Stimulated activated CD8-positive, alpha-beta memory T cell treated with anti-CD3 and anti-CD28 coated beads, Interleukin-15, amount 100 ng/mL, for 24 hours (primary cell): Measurements from ENCODE around the gene NKX2-8.
"Not testable (repeated sequence)": the region's sequence is repeated elsewhere in the genome, so short reads cannot be mapped to it uniquely, and the experiment has no call there.

Source experiments
- DNase-seq: peaks from one replicate; pipeline ENCODE4 v3.0.0-alpha.2; 2020; ENCODE audit warnings: low read depth

Gene NKX2-8

DNA sequence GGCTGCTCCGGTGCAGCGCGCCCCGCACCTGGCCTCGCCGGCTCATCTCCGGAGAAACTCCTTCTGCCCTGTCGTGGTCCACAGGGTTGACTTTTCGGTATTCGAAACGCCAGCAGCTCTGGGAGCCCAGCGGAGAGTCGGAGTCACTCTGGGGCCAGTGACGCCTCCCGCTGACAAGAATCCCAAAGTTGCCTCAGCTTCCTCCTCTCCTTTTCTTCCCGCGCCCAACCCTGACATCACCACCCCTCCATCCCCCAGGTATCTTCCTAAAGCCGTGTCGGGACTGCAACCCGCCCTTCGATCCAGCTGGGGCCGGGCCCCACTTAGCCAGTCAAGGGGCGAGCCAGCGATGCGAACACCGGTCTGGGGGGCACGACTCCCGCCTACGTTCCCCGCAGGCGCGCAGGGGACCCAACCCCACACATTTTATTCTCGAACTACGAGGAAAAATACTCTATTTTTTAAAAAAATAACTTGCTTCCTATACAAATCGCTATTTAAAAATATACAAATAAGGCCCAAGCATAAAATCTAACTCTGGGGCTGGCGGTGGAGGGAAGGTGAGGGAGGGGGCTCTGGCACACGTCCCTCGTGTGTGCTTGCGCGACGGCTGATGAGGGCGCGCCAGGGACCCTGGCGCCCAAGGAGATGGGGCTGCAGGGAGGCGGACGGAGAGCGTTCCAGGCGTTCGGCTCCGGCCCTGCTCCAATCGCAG, 2.1 kb downstream of the NKX2-8 start:
- no peak for DNase-seq

DNA sequence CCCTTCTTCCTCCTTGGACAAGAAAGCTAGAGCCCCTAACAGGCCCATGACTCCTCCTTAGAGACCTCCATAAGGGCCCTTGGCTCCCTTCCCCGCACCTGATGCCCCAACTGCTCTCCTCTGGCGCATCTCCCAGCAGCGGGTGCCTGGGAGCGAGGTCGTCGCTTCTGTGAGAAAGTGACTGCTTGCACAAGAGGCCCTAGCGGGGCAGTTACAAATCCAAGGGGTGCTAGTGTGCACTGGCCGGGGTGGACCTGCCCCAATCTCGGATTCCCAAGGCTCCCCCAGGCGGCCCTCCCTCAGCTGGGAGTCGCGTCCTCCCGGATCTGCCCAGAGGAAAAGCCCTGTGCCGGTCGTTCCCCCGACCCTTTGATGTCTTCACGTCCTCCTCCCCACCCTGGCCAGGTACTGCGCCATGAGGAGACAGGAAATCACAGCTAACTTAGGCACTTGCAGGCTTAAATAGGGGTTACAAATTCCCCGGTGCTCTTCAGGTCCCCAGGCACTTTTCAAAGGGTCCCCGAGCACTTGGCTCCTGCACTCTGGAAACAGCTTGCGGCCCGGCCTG, 2.8 kb downstream of the NKX2-8 start:
- DNase-seq: no peak

DNA sequence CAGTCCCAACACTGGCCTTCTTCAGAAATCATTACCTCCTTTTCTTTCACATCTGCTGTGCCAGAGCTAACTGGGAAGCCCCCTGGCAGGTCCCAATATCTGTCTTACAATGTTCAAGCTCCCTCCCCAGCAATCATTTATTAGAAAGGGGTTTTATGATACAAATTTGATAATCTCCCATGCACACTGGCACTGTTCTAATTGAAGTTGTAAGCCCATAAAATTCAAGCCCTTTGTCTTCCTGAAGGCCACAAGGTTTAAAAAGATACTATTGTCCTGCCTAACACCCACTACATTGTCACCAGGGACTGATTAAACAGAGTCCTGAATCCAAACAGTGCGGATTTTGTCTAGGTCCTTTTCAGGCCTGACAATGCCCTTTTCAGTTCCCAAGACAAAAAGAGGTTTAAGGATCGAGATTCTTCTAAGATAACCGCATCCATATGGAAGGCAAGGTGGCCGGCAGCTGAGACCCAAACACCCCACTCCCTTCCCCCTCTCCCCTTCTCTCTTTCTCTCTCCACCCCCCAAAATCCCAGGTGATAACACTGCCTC, 3.3 kb downstream of the NKX2-8 start:
- DNase-seq: no peak

DNA sequence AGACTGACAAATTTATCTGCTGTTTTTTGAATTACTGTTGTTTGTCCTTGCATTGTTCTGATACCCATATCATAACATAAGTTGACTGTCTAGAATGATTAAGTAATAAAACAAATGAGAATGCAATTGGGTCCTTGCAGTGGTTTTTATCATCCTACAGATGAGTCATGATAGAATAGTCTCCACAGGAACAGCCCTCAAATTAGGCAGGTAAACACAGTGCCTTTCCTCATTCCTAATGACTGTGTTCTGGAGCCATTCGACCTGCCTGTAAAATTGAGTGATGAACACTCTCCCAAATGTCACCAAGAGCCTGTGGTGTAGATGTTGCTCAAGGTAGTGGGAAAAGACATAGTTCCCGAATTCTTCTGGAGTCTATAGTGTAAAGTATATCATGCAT, 12.3 kb downstream of the NKX2-8 start:
- no peak for DNase-seq

DNA sequence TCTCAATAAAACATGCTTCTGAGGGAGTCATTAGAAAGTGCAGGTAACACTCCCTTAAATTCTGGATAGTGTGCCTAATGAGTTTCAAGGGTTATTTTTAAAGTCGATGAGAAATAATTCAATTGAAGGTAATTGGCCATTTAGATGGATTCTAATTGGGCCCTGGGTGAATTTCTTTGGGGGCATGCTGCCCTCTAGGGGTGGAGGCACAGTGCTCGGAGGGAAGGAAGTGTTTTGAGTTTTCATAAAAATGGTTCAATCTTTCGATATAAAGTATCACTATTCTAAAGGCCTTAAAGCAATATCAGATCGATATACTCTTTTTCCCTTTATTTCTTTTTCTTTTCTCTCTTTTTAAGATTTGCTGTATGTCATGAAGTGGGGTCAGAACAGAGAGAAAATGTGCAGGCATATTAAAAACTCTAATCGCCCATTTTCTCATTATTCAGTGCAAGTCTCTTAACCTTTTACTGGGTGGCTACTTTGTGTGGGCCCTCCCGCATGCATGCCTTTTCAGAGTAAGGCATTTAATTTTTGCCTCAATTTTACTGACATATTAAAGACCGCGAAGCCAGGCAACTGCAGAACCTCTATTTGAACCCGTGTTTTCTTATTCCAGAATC, 25.5 kb downstream of the NKX2-8 start:
- no peak for DNase-seq

DNA sequence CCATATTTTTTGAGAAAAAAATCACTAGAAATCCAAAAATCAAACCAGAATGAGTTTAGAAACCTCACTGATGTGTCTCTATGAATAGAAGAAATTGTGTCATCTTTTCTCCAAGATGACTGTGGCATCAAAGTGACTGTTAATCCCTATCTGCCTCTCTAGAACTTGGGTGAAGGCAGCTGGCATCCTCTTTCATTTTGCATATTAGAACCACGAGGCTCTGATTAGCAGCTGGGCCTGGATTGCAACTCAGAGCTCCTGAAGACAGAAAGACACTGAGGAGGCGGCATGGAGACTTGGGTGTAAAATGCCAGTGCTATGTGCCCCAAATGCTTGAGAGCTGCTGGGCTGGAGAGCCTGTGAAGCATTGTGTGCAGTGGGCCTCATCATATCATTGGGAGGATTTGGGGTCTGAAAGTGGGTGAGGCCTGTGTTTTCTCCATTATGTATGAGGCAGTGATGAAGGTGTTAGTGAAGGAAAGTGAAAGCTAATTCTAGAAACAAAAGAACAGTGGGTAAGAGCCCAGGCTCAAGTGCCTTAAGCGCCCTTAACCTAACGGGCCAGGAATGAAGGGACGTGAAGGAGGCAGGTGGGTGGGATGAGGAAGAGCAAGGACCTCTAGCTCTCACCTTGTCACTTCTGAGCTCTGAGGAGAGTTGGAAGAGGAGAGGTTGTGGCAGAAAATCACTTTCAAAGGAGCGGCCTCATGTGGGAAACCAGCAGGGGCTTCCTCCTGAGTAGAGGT, 26.2 kb downstream of the NKX2-8 start:
- DNase-seq: no peak

DNA sequence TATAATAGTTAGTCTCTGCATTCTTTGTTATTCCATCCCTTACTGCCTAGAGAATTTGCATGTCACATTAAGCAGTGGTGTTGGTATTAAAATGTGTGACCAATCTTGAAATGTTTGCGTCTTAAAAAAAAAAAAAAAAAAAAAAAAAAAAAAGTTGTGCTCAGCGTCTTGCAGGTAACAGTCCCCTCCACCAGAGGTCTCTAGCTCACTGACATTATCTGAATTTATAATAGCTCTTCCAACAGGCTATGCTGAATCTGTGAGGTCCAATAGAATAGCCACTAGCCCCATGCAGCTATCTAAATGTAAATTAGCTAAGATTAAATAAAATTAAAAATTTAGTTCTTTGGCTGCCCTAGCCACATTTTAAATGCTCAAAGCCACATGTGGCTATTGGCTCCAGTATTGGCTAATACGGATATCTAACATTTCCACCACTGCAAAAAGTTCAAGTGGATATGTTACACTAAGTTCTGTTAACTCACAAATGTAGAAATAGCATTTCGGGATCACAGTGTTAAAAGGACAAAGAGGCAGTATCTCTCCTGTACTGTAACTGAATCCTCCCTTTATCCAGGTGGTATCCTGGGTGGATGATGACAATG, 28.7 kb downstream of the NKX2-8 start:
- no peak for DNase-seq

DNA sequence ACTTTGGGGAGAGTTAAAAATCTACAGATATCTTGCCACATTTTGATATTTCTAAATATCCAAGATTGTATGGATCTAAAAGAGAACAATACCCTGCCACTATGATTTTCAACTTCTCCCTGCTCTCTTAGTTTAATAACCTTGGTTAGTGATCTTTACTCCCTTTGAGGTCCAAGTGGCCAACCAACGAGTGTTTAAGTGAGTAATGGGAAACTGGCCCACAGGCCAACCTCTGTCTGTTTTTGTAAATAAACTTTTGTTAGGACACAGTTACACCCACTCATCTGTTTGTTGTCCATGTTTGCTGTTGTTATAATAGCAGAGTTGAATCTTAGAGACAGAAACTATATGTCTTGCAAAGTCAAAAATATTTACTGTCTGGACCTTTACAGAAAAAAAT, 31.5 kb downstream of the NKX2-8 start:
- no peak for DNase-seq

DNA sequence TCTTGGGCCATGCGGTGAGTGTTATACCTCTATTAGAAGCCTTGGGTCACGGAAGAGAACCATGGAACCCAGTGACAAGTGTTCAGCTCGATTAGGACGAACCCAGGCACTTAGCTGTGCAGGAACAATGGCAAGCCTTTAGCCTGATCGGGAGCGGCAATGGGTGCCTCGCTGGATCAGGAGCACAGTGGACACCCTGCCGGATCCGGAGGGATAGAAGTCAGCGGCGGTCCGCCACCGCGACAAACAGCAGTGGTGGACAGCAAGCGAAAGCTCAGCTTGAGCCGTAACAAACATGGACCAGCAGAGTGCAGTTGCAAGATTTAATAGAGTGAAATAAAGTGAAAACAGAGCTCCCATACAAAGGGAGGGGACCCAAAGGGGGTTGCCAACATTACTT, 38.1 kb downstream of the NKX2-8 start:
- DNase-seq: not testable (repeated sequence)

DNA sequence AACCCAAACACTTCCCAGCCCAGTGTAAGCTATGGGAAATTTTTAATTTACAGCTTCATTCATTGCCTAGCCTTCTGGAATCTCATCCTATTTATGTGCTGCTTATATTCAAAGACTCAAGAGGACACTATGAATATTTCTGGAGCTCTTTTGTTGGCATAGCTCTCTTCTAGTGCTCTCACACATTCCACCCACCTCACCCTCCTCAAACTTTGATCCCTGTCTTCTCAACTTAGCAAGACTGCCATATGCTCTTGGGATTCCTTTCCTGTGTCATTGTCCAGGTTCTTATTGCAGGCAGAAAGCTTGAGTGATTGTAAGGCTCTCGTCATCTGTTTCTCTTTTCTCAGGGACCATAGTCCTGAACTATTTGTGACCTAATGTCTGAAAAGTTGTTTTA, 44.4 kb downstream of the NKX2-8 start:
- DNase-seq: no peak
